Measurements from ENCODE around the gene ZNF800. TPM values are rescaled to one million over a fixed set of nuclear protein-coding genes. Genes with fewer than 3 reads are reported as not detected.

The ZNF800 gene
- total RNA-seq, 1 experiment from 2014 or later: 36.5 TPM

DNA sequence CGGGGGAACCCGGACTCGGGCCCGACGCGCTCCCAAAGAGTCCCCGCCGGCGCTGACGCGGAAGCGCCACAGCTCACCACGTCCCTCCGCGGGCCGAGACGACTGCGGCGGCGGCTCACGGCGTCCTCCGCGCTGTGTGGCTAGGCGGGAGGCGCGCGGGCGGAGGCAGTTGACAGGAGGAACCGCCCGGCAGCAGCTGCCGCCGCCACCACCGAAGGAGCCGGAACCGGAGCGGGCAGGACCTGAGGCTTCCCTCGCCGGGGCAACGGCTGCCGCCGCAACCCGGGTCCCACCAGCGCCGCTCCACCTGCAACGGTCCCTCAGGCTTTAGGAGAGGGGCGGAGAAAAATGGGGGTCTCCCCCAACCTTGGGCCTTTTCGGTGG lies 334 bp downstream of the ZNF800 start:
- Mint-ChIP-seq H3K4me1 (ENCODE audit: low read depth, unreplicated experiment) (peaks cover 29% of the 10 kb centered on the region), H3K9me3 (ENCODE audit: low read depth, unreplicated experiment) (no peaks in the 10 kb centered on the region), H3K36me3 (ENCODE audit: insufficient read depth, unreplicated experiment) (peaks cover 50% of the 10 kb centered on the region), H3K27ac (ENCODE audit: unreplicated experiment) (peak overlapping the region; percentile 92), H3K4me3 (ENCODE audit: low read depth, unreplicated experiment) (peak overlapping the region; percentile 94), H3K27me3 (ENCODE audit: unreplicated experiment) (no peaks in the 10 kb centered on the region)
- intact Hi-C loops (cut with micrococcal nuclease; ENCODE audit: unreplicated experiment): no loop called here
- TF ChIP-seq CTCF (IDR thresholded peaks at IDR 0.05; ENCODE audit: unreplicated experiment): no peak
- BruUV-seq (replicated peaks): no TSS peak
- CTCF ChIA-PET: interaction anchor here (1.0 kb wide), 1 partner anchor 166 kb away, joined by 3 read pairs; no protein-coding TSS in a partner anchor
- peak; percentile 68 for DNase-seq

GRCh38 chr7:127391591-127392181 lies 822 bp downstream of the ZNF800 start:
- DNase-seq: peak; percentile 46
- H3K4me3 Mint-ChIP-seq (ENCODE audit: low read depth, unreplicated experiment): peak overlapping the region; percentile 94
- peak overlapping the region; percentile 92 for H3K27ac Mint-ChIP-seq (ENCODE audit: unreplicated experiment)
- intact Hi-C loops (cut with micrococcal nuclease; ENCODE audit: unreplicated experiment): no loop called here
- H3K27me3 Mint-ChIP-seq (ENCODE audit: unreplicated experiment): no peaks in the 10 kb centered on the region
- CTCF ChIA-PET: no interaction called here
- H3K4me1 Mint-ChIP-seq (ENCODE audit: low read depth, unreplicated experiment): peaks cover 29% of the 10 kb centered on the region
- H3K36me3 Mint-ChIP-seq (ENCODE audit: insufficient read depth, unreplicated experiment): peaks cover 50% of the 10 kb centered on the region
- H3K9me3 Mint-ChIP-seq (ENCODE audit: low read depth, unreplicated experiment): no peaks in the 10 kb centered on the region
- no TSS peak for BruUV-seq (replicated peaks)
- TF ChIP-seq CTCF (IDR thresholded peaks at IDR 0.05; ENCODE audit: unreplicated experiment): no peak

DNA sequence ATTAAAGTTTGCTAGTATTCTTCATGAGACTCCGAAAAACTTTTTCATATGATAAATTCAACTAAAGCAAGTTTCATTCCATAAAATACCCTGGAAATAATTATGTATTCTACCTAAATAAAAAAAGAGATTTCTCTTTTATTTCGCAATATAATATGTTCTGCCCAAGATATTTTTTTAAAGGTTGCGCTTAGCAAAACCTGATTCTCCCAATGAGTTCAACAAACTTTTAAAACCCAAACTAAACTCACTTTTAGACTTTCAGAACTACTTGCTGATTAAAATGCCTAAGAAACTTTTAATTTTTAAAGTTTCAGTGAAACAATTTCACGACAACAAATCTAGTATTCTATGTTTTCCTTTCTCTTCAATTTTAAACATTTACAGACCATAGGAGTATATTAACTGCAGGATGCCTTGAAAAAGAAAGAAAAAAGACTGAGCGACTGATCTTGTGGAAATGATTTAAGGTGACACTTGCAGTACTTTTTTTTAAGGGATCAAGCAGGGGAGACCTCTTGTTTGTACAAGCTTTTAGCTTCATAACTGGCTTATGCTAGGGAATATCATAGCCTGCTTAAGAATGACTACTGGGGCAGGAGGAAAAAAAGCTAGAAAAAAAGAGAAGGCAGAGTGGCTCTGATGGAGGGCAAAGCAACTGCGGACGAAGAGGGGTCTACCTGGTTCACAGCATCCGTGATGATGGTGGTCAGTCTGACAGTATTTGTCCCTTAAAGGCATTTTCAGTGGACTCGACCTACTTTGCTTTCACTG lies 1.5 kb downstream of the ZNF800 start:
- no peaks in the 10 kb centered on the region for H3K9me3 Mint-ChIP-seq (ENCODE audit: low read depth, unreplicated experiment)
- CTCF ChIA-PET: no interaction called here
- no peak for TF ChIP-seq CTCF (IDR thresholded peaks at IDR 0.05; ENCODE audit: unreplicated experiment)
- peaks cover 50% of the 10 kb centered on the region for H3K36me3 Mint-ChIP-seq (ENCODE audit: insufficient read depth, unreplicated experiment)
- intact Hi-C loops (cut with micrococcal nuclease; ENCODE audit: unreplicated experiment): no loop called here
- TSS peak; percentile 46 for BruUV-seq (replicated peaks)
- no peak for DNase-seq
- peak overlapping the region; percentile 92 for H3K27ac Mint-ChIP-seq (ENCODE audit: unreplicated experiment)
- H3K4me3 Mint-ChIP-seq (ENCODE audit: low read depth, unreplicated experiment): peak overlapping the region; percentile 94
- peaks cover 29% of the 10 kb centered on the region for H3K4me1 Mint-ChIP-seq (ENCODE audit: low read depth, unreplicated experiment)
- no peaks in the 10 kb centered on the region for H3K27me3 Mint-ChIP-seq (ENCODE audit: unreplicated experiment)

DNA sequence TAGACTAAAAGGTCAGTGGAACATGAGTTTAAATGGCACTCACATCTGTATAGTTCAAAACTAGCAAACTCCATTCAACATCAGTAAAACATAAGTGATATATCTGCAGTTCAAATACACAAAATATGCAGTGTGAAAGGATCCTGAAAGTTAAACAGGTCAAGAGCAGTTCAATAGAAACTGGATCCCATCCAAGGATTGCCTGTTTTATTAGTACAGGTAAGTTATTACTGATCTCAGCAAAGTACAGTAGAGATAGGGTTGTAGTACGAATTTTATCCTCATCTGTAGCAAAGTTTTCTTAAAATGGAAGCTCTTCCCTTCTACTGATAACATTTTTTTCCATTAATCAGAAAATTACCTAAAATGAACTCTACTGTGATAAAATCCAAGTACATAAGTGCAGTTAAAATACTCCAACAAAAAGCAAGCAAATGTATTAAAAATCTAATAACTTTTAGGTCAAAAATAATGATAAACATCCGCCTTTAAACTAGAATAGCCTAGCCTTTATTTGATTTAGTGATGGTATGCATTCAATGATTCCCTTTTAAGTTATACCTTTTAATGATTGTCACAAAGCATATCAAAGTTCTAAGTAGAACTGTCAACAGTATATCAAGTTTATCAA lies 2.2 kb downstream of the ZNF800 start:
- TF ChIP-seq CTCF (IDR thresholded peaks at IDR 0.05; ENCODE audit: unreplicated experiment): no peak
- intact Hi-C loops (cut with micrococcal nuclease; ENCODE audit: unreplicated experiment): no loop called here
- DNase-seq: no peak
- H3K4me1 Mint-ChIP-seq (ENCODE audit: low read depth, unreplicated experiment): peaks cover 29% of the 10 kb centered on the region
- no peak overlapping the region for H3K27ac Mint-ChIP-seq (ENCODE audit: unreplicated experiment)
- peaks cover 50% of the 10 kb centered on the region for H3K36me3 Mint-ChIP-seq (ENCODE audit: insufficient read depth, unreplicated experiment)
- peak overlapping the region; percentile 94 for H3K4me3 Mint-ChIP-seq (ENCODE audit: low read depth, unreplicated experiment)
- CTCF ChIA-PET: no interaction called here
- no peaks in the 10 kb centered on the region for H3K9me3 Mint-ChIP-seq (ENCODE audit: low read depth, unreplicated experiment)
- no TSS peak for BruUV-seq (replicated peaks)
- no peaks in the 10 kb centered on the region for H3K27me3 Mint-ChIP-seq (ENCODE audit: unreplicated experiment)
